SK-N-SH treated with all-trans-retinoic acid at 6 μM for 48 hours (cell line): Measurements from ENCODE around the gene OCA2.

Experiments used
- ATAC-seq: fragments of 200-7000 bp; cut with Tn5 transposase; 3 replicates; pipeline ENCODE4 v1.9.1; 2020; ENCODE audit warnings: mild to moderate bottlenecking, moderate library complexity
- ARNTL ChIP-seq: fragments of 450-650 bp; formaldehyde crosslinking; IDR thresholded peaks from 2 replicates; pipeline ENCODE4 v1.5.0; 2020; ENCODE audit warnings: low read depth, mild to moderate bottlenecking, moderate library complexity, borderline replicate concordance
- CSDC2 ChIP-seq: fragments of 250-450 bp; sonication (Bioruptor Pico); IDR thresholded peaks from 2 replicates; pipeline ENCODE4 v1.5.0; 2020; ENCODE audit warnings: mild to moderate bottlenecking, moderate library complexity
- ESRRG ChIP-seq: fragments of 250-450 bp; sonication (Bioruptor Pico); IDR thresholded peaks from 2 replicates; pipeline ENCODE4 v1.6.1; 2021; ENCODE audit warnings: mild to moderate bottlenecking
- GLIS3 ChIP-seq: fragments of 250-450 bp; sonication (Bioruptor Pico); IDR thresholded peaks from 2 replicates; pipeline ENCODE4 v1.5.0; 2020; ENCODE audit warnings: mild to moderate bottlenecking, moderate library complexity
- ISL1 ChIP-seq: fragments of 250-450 bp; sonication (Bioruptor Pico); IDR thresholded peaks from 2 replicates; pipeline ENCODE4 v2.1.2; 2022; ENCODE audit warnings: mild to moderate bottlenecking, moderate library complexity
- OSR1 ChIP-seq: fragments of 250-450 bp; sonication (Bioruptor Pico); IDR thresholded peaks from 2 replicates; pipeline ENCODE4 v1.8.0; 2022; ENCODE audit warnings: moderate library complexity, mild to moderate bottlenecking, inconsistent platforms
- PPARA ChIP-seq: fragments of 250-450 bp; sonication (Bioruptor Pico); IDR thresholded peaks from 2 replicates; pipeline ENCODE4 v1.5.0; 2020; ENCODE audit warnings: mild to moderate bottlenecking, borderline replicate concordance
- RARB ChIP-seq: fragments of 250-450 bp; sonication (Bioruptor Pico); IDR thresholded peaks from 2 replicates; pipeline ENCODE4 v1.8.0; 2021; ENCODE audit warnings: mild to moderate bottlenecking, moderate library complexity
- SNAI2 ChIP-seq: fragments of 250-450 bp; sonication (Bioruptor Pico); IDR thresholded peaks from 2 replicates; pipeline ENCODE4 v1.5.0; 2020; ENCODE audit warnings: mild to moderate bottlenecking, moderate library complexity
- TCF4 ChIP-seq: fragments of 250-450 bp; sonication (Bioruptor Pico); IDR thresholded peaks from 2 replicates; pipeline ENCODE4 v1.8.0; 2021; ENCODE audit warnings: mild to moderate bottlenecking, moderate library complexity, borderline replicate concordance
- TOX ChIP-seq: fragments of 250-450 bp; sonication (Bioruptor Pico); IDR thresholded peaks from 2 replicates; pipeline ENCODE4 v1.8.0; 2021; ENCODE audit warnings: mild to moderate bottlenecking, moderate library complexity, borderline replicate concordance
- ZC3H10 ChIP-seq: fragments of 250-450 bp; sonication (Bioruptor Pico); IDR thresholded peaks from 2 replicates; pipeline ENCODE4 v1.5.1; 2021; ENCODE audit warnings: mild to moderate bottlenecking, moderate library complexity
- ZFP3 ChIP-seq: fragments of 250-450 bp; sonication (Bioruptor Pico); IDR thresholded peaks from 2 replicates; pipeline ENCODE4 v1.5.0; 2020; ENCODE audit warnings: mild to moderate bottlenecking, moderate library complexity
- ZFP30 ChIP-seq: fragments of 450-650 bp; formaldehyde crosslinking; IDR thresholded peaks from 2 replicates; pipeline ENCODE4 v1.5.0; 2022; ENCODE audit warnings: mild to moderate bottlenecking, moderate library complexity
- ZNF70 ChIP-seq: fragments of 450-650 bp; formaldehyde crosslinking; IDR thresholded peaks from 2 replicates; pipeline ENCODE4 v1.5.0; 2020; ENCODE audit warnings: mild to moderate bottlenecking, moderate library complexity
- TF ChIP-seq, protein P1 (sequence below): fragments of 250-450 bp; sonication (Bioruptor Pico); IDR thresholded peaks from 2 replicates; pipeline ENCODE4 v1.8.0; 2020; ENCODE audit warnings: mild to moderate bottlenecking, moderate library complexity, borderline replicate concordance
- TF ChIP-seq, protein P2 (sequence below): fragments of 250-450 bp; sonication (Bioruptor Pico); IDR thresholded peaks from 2 replicates; pipeline ENCODE4 v1.5.1; 2021; ENCODE audit warnings: mild to moderate bottlenecking, moderate library complexity
- TF ChIP-seq, protein P3 (sequence below): fragments of 250-450 bp; sonication (Bioruptor Pico); IDR thresholded peaks from 2 replicates; pipeline ENCODE4 v1.8.0; 2021; ENCODE audit warnings: low read depth, mild to moderate bottlenecking, moderate library complexity, borderline replicate concordance
- TF ChIP-seq, protein P4 (sequence below): fragments of 250-450 bp; sonication (Bioruptor Pico); IDR thresholded peaks from 2 replicates; pipeline ENCODE4 v1.5.0; 2020; ENCODE audit warnings: mild to moderate bottlenecking, moderate library complexity
- TF ChIP-seq, protein P5 (sequence below): fragments of 250-450 bp; sonication (Bioruptor Pico); IDR thresholded peaks from 2 replicates; pipeline ENCODE4 v1.5.1; 2020; ENCODE audit warnings: low read depth, mild to moderate bottlenecking, moderate library complexity

Gene OCA2

DNA sequence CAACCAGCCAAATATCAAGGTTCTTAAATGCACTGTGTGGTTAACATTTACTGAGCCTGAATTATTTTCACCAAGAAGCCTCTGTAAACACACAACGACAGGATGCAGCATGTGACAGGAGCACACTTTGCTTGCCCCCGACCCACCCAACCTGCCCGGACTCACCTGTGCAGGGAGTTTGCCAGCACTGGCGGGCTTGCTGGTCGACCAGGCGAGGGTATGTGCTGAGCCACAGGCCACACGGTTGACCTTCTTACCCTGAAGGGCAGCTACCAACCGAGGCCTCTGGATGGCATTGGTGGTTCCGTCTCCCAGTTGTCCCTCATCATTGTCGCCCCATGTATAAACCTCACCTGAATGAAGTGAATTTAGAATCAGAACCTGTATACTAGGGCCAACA lies 25.7 kb upstream of the OCA2 start:
- no peak for ATAC-seq
- TF ChIP-seq, protein P1, sequence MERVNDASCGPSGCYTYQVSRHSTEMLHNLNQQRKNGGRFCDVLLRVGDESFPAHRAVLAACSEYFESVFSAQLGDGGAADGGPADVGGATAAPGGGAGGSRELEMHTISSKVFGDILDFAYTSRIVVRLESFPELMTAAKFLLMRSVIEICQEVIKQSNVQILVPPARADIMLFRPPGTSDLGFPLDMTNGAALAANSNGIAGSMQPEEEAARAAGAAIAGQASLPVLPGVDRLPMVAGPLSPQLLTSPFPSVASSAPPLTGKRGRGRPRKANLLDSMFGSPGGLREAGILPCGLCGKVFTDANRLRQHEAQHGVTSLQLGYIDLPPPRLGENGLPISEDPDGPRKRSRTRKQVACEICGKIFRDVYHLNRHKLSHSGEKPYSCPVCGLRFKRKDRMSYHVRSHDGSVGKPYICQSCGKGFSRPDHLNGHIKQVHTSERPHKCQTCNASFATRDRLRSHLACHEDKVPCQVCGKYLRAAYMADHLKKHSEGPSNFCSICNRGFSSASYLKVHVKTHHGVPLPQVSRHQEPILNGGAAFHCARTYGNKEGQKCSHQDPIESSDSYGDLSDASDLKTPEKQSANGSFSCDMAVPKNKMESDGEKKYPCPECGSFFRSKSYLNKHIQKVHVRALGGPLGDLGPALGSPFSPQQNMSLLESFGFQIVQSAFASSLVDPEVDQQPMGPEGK (CRISPR knock-in tag), result no peak
- no peak for TF ChIP-seq CSDC2 (CRISPR knock-in tag)
- no peak for TF ChIP-seq ARNTL (CRISPR knock-in tag)
- TF ChIP-seq TCF4 (CRISPR knock-in tag), result no peak
- TF ChIP-seq, protein P2, sequence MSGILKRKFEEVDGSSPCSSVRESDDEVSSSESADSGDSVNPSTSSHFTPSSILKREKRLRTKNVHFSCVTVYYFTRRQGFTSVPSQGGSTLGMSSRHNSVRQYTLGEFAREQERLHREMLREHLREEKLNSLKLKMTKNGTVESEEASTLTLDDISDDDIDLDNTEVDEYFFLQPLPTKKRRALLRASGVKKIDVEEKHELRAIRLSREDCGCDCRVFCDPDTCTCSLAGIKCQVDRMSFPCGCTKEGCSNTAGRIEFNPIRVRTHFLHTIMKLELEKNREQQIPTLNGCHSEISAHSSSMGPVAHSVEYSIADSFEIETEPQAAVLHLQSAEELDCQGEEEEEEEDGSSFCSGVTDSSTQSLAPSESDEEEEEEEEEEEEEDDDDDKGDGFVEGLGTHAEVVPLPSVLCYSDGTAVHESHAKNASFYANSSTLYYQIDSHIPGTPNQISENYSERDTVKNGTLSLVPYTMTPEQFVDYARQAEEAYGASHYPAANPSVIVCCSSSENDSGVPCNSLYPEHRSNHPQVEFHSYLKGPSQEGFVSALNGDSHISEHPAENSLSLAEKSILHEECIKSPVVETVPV (CRISPR knock-in tag), result no peak
- TF ChIP-seq, protein P3, sequence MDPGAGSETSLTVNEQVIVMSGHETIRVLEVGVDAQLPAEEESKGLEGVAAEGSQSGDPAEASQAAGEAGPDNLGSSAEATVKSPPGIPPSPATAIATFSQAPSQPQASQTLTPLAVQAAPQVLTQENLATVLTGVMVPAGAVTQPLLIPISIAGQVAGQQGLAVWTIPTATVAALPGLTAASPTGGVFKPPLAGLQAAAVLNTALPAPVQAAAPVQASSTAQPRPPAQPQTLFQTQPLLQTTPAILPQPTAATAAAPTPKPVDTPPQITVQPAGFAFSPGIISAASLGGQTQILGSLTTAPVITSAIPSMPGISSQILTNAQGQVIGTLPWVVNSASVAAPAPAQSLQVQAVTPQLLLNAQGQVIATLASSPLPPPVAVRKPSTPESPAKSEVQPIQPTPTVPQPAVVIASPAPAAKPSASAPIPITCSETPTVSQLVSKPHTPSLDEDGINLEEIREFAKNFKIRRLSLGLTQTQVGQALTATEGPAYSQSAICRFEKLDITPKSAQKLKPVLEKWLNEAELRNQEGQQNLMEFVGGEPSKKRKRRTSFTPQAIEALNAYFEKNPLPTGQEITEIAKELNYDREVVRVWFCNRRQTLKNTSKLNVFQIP (CRISPR knock-in tag), result no peak
- TF ChIP-seq, protein P4, sequence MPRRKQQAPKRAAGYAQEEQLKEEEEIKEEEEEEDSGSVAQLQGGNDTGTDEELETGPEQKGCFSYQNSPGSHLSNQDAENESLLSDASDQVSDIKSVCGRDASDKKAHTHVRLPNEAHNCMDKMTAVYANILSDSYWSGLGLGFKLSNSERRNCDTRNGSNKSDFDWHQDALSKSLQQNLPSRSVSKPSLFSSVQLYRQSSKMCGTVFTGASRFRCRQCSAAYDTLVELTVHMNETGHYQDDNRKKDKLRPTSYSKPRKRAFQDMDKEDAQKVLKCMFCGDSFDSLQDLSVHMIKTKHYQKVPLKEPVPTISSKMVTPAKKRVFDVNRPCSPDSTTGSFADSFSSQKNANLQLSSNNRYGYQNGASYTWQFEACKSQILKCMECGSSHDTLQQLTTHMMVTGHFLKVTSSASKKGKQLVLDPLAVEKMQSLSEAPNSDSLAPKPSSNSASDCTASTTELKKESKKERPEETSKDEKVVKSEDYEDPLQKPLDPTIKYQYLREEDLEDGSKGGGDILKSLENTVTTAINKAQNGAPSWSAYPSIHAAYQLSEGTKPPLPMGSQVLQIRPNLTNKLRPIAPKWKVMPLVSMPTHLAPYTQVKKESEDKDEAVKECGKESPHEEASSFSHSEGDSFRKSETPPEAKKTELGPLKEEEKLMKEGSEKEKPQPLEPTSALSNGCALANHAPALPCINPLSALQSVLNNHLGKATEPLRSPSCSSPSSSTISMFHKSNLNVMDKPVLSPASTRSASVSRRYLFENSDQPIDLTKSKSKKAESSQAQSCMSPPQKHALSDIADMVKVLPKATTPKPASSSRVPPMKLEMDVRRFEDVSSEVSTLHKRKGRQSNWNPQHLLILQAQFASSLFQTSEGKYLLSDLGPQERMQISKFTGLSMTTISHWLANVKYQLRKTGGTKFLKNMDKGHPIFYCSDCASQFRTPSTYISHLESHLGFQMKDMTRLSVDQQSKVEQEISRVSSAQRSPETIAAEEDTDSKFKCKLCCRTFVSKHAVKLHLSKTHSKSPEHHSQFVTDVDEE (CRISPR knock-in tag), result no peak
- no peak for TF ChIP-seq ZNF70 (CRISPR knock-in tag)
- no peak for TF ChIP-seq PPARA (CRISPR knock-in tag)
- TF ChIP-seq ZC3H10 (CRISPR knock-in tag), result no peak
- TF ChIP-seq ZFP30 (CRISPR knock-in tag), result no peak
- no peak for TF ChIP-seq GLIS3
- TF ChIP-seq SNAI2, result no peak

DNA sequence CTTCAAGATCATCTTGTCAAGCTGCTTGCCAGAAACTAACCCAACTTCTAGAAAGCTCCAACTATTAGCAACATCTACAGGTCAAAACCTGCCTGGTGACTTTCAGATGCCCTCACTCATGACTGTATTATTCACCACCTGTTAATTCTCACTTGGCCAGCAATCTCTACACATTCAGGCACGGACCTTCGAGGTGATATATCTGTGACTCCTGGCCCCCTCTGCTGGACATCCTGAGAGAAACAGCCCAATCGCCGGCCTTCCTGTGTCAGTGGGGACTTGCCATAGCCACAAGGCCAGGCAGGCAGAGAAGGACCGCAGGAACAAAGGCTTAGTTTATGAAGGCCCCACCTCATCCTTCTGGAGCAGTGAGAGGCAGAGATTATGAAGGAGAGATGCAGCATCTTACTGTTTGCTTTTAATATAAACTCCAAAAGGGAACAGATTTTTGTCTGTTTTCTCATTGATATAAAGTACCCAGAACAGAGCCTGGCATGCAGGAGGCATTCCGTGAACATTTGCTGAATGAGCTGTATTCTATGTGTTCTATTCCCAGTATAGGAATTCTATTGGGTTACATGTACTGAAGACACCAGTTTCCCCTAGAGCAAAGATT lies 24.4 kb upstream of the OCA2 start:
- TF ChIP-seq ISL1 (CRISPR knock-in tag), result no peak
- ATAC-seq, result peak; percentile 95

DNA sequence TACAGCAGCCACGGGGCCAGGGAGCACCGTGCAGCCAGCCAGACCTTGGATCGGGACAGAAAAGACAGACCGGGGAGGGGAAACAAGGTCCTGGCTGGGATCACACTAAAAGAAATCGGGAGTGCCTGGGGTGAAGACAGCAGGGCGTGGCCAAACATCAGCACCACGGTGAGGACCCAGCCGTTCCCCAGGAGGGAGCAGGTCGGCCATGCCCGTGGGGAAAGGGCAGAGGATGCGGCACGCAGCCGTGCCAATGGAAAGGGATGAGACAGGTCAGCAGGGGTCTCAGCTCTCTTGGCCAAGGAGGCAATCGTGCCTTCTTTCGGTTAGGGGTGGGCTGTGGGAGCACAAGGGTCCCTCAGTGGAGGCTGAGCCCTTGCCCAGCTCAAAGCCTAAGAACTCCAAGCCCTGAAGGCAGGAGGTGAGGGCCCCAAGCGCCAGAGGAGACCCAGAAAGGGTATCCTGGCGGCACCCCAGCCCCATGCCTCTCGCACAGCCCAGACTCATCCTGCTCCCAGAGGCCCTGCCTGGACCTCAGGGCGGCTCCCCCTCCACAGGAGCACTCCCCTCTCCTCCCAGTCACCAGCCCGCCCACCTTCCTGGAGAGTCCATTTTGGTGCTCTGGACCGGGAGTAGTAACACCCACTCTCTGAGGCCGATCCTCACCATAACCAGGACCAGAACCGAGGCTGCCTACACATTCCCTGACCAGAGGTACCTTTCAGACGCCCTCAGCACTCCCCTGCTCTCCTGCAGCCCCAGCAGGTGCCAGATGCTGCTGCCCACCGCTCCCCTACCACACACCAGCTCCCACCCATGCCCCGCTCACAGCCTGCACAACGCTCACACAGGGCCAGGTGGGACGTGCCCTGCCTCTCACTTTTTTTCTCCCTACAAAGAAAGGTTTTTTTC lies 23.2 kb upstream of the OCA2 start:
- no peak for ATAC-seq
- TF ChIP-seq, protein P2 (CRISPR knock-in tag), result no peak
- TF ChIP-seq ZC3H10 (CRISPR knock-in tag), result no peak
- TF ChIP-seq, protein P3 (CRISPR knock-in tag), result no peak
- TF ChIP-seq CSDC2 (CRISPR knock-in tag), result no peak
- no peak for TF ChIP-seq TCF4 (CRISPR knock-in tag)
- no peak for TF ChIP-seq ZFP30 (CRISPR knock-in tag)
- TF ChIP-seq OSR1 (CRISPR knock-in tag), result no peak
- TF ChIP-seq ESRRG (CRISPR knock-in tag), result no peak
- TF ChIP-seq ZFP3 (CRISPR knock-in tag), result no peak
- TF ChIP-seq RARB (CRISPR knock-in tag), result no peak
- TF ChIP-seq, protein P5, sequence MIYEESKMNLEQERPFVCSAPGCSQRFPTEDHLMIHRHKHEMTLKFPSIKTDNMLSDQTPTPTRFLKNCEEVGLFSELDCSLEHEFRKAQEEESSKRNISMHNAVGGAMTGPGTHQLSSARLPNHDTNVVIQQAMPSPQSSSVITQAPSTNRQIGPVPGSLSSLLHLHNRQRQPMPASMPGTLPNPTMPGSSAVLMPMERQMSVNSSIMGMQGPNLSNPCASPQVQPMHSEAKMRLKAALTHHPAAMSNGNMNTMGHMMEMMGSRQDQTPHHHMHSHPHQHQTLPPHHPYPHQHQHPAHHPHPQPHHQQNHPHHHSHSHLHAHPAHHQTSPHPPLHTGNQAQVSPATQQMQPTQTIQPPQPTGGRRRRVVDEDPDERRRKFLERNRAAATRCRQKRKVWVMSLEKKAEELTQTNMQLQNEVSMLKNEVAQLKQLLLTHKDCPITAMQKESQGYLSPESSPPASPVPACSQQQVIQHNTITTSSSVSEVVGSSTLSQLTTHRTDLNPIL, result no peak
- TF ChIP-seq TOX (CRISPR knock-in tag), result no peak
- TF ChIP-seq ARNTL (CRISPR knock-in tag), result no peak
- TF ChIP-seq, protein P4 (CRISPR knock-in tag), result no peak
